ENCODE results near the gene BMAL1.

GRCh38 chr11:13423372-13423771 lies 145.8 kb downstream of the BMAL1 start:
- TF ChIP-seq POLR2AphosphoS5 (IDR thresholded peaks at IDR 0.05; ENCODE audit: borderline replicate concordance, low read depth, low read length), result no peak
- TF ChIP-seq EZH2 (IDR thresholded peaks at IDR 0.05), result no peak
